Activated B cell treated with CpG ODN at 0.5 μM for 24 hours (primary cell): ENCODE measurements around the gene ZNF532. TPM values are rescaled to one million over a fixed set of nuclear protein-coding genes. Genes with fewer than 3 reads are reported as not detected.
A peak's percentile ranks its signal among the peaks of the same experiment; 100 is the strongest.

Source experiments
- ATAC-seq: fragments of 200-7000 bp; cut with Tn5 transposase; one replicate; pipeline ENCODE4 v1.10.0; 2021; ENCODE audit warnings: low read depth, mild to moderate bottlenecking, moderate library complexity
- CTCF ChIA-PET: fragments of 350-600 bp; sonication (Branson Sonifier 250); formaldehyde crosslinking; loops from one replicate; lab custom pipeline; 2021; ENCODE audit warnings: antibody characterized with exemption; lab: Charles Lee
- POLR2A ChIA-PET: fragments of 350-600 bp; sonication (Branson Sonifier 250); formaldehyde crosslinking; loops from one replicate; lab custom pipeline; 2021; ENCODE audit warnings: antibody characterized with exemption; lab: Charles Lee
- DNase-seq: peaks from one replicate; pipeline ENCODE4 v3.0.0; 2022
- H3K27ac Mint-ChIP-seq: one replicate; pipeline ENCODE4 v1.8.0; 2020; ENCODE audit warnings: mixed read lengths
- H3K27me3 Mint-ChIP-seq: one replicate; pipeline ENCODE4 v1.8.0; 2021; ENCODE audit warnings: mixed read lengths
- H3K36me3 Mint-ChIP-seq: one replicate; pipeline ENCODE4 v1.8.0; 2021; ENCODE audit warnings: low read depth, mixed read lengths
- H3K4me1 Mint-ChIP-seq: one replicate; pipeline ENCODE4 v1.8.0; 2021; ENCODE audit warnings: mixed read lengths
- H3K4me3 Mint-ChIP-seq: one replicate; pipeline ENCODE4 v1.8.0; 2020; ENCODE audit warnings: mild to moderate bottlenecking, mixed read lengths
- H3K9me3 Mint-ChIP-seq: one replicate; pipeline ENCODE4 v1.8.0; 2020; ENCODE audit warnings: mixed read lengths
- intact Hi-C: fragments of 100-400 bp; cut with micrococcal nuclease; formaldehyde crosslinking; loops from one replicate; pipeline ENCODE4 v1.15.1; 2024
- total RNA-seq: library from RNA; stranded (reverse); gene quantifications from 2 replicates; pipeline ENCODE4 v1.2.3, GENCODE V29; 2022
- TF ChIP-seq, protein P1 (sequence below): fragments of 200-600 bp; IDR thresholded peaks from one replicate; pipeline ENCODE4 v1.8.0; 2022; ENCODE audit warnings: antibody characterized with exemption, mild to moderate bottlenecking

ZNF532 gene
- total RNA-seq, 1 donor from 2014 or later, result 106 TPM

DNA sequence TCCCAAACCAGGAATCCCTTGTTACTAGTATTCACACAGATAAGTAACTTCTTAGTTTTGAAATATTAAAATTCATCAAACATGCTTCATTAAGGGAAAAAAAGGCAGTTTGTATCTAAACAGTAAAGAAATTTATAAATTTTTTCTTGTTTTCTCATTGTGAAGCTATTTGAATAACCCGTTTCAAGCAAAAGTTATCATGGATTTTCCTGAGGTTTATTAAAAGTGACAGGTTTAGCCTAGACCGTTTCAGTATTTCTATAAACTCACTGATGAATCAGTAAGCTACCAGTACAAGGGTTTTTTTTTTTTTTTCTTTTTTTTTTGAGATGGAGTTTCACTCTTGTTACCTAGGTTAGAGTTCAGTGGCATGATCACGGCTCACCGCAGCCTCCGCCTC is 20.0 kb downstream of the ZNF532 start:
- peaks cover 26% of the 10 kb centered on the region for H3K4me1 Mint-ChIP-seq
- H3K27me3 Mint-ChIP-seq, result no peaks in the 10 kb centered on the region
- CTCF ChIA-PET, result no interaction called here
- TF ChIP-seq, protein P1, sequence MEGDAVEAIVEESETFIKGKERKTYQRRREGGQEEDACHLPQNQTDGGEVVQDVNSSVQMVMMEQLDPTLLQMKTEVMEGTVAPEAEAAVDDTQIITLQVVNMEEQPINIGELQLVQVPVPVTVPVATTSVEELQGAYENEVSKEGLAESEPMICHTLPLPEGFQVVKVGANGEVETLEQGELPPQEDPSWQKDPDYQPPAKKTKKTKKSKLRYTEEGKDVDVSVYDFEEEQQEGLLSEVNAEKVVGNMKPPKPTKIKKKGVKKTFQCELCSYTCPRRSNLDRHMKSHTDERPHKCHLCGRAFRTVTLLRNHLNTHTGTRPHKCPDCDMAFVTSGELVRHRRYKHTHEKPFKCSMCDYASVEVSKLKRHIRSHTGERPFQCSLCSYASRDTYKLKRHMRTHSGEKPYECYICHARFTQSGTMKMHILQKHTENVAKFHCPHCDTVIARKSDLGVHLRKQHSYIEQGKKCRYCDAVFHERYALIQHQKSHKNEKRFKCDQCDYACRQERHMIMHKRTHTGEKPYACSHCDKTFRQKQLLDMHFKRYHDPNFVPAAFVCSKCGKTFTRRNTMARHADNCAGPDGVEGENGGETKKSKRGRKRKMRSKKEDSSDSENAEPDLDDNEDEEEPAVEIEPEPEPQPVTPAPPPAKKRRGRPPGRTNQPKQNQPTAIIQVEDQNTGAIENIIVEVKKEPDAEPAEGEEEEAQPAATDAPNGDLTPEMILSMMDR, result no peak
- H3K4me3 Mint-ChIP-seq, result no peak overlapping the region
- intact Hi-C loops, result no loop called here
- peaks cover 36% of the 10 kb centered on the region for H3K36me3 Mint-ChIP-seq
- H3K27ac Mint-ChIP-seq, result no peak overlapping the region
- POLR2A ChIA-PET, result interaction anchor here (0.7 kb wide), 1 partner anchor 11 kb away, joined by 13 read pairs; no protein-coding TSS in a partner anchor
- no peaks in the 10 kb centered on the region for H3K9me3 Mint-ChIP-seq
- ATAC-seq (no peak), DNase-seq (no peak)

DNA sequence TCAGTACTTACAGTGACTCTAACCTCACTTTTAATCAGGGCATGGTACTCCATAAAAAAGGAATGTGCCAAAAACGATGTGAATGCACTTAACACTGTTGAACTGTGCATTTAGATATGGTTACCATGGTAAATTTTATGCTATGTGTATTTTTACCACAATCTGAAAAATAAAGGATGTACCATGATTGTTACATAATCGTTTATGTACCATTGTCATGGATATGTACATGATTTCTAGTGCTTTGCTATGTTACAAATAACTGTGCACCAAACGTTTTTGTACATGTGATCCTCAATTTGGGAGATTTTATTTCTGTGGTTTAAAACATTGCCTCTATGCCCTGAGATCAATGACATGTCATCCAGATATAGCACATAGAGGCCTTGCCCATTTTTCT is 21.8 kb downstream of the ZNF532 start:
- no peak overlapping the region for H3K4me3 Mint-ChIP-seq
- intact Hi-C loops, result no loop called here
- H3K27me3 Mint-ChIP-seq, result no peaks in the 10 kb centered on the region
- H3K36me3 Mint-ChIP-seq, result peaks cover 30% of the 10 kb centered on the region
- peak overlapping the region; percentile 78 for H3K27ac Mint-ChIP-seq
- H3K9me3 Mint-ChIP-seq, result no peaks in the 10 kb centered on the region
- H3K4me1 Mint-ChIP-seq, result peaks cover 26% of the 10 kb centered on the region
- DNase-seq, result no peak
- ChIA-PET POLR2A (interaction anchor here (0.7 kb wide), 1 partner anchor 10 kb away, joined by 4 read pairs; no protein-coding TSS in a partner anchor), CTCF (no interaction called here)
- TF ChIP-seq, protein P1, result no peak
- no peak for ATAC-seq

GRCh38 chr18:58886864-58887612 is 22.4 kb downstream of the ZNF532 start:
- CTCF ChIA-PET, result no interaction called here
- intact Hi-C loops, result loop anchor here (1.0 kb wide), 1 partner anchor 9 kb away; no protein-coding TSS in a partner anchor
- TF ChIP-seq, protein P1, result no peak
- DNase-seq (no peak), ATAC-seq (peak; percentile 22)
- Mint-ChIP-seq H3K4me1 (peaks cover 32% of the 10 kb centered on the region), H3K36me3 (peaks cover 26% of the 10 kb centered on the region), H3K9me3 (no peaks in the 10 kb centered on the region), H3K27ac (peak overlapping the region; percentile 78), H3K4me3 (peak overlapping the region; percentile 62), H3K27me3 (no peaks in the 10 kb centered on the region)
- POLR2A ChIA-PET, result interaction anchor here (0.7 to 0.9 kb wide), 3 partner anchors 9 to 23 kb away, joined by 4 to 5 read pairs (median 4); no protein-coding TSS in a partner anchor

DNA sequence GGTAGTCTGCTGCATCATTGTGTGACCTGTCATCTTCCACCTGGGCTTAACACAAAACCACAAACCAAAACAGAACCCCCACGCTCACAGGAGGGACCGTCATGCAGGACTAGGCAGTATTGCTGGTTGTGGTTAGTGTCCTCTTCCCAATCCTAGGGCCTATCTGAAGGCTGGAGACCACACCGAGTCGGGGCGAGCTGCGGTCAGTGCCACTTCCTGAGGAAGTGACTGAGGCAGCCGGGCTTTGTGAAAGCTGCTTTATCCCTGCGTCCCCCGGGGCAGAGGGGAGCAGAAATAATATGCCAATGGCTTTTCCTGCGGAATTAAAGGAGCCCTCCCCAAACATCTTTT is 22.9 kb downstream of the ZNF532 start:
- TF ChIP-seq, protein P1, result no peak
- Mint-ChIP-seq H3K9me3 (no peaks in the 10 kb centered on the region), H3K4me3 (peak overlapping the region; percentile 62), H3K27ac (peak overlapping the region; percentile 78), H3K4me1 (peaks cover 37% of the 10 kb centered on the region), H3K27me3 (no peaks in the 10 kb centered on the region), H3K36me3 (peaks cover 26% of the 10 kb centered on the region)
- intact Hi-C loops, result loop anchor here (1.0 kb wide), 1 partner anchor 9 kb away; no protein-coding TSS in a partner anchor
- peak; percentile 83 for ATAC-seq
- CTCF ChIA-PET, result no interaction called here
- DNase-seq, result peak; percentile 30
- POLR2A ChIA-PET, result interaction anchor here (0.6 to 0.9 kb wide), 3 partner anchors 10 to 77 kb away, joined by 3 to 5 read pairs (median 4); no protein-coding TSS in a partner anchor

DNA sequence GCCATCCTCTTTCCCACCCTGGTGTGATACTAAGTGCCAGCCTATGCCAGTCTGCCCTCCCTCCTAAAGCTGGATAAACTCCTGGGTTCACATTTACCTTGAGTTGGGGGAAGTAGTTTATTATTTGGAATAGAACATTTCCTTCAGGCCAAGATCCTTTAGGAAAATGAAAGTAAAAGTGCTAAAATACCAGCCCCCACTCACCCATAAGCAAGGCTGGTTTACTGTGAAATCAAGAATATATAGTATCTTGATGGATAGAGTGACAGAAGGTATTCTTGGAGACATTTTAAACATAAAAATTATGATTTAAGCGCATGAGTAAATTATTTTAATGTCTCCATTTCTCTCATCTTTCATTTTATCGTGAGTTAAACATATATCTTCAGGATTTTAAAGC is 27.1 kb downstream of the ZNF532 start:
- peaks cover 17% of the 10 kb centered on the region for H3K36me3 Mint-ChIP-seq
- TF ChIP-seq, protein P1, result no peak
- no peaks in the 10 kb centered on the region for H3K27me3 Mint-ChIP-seq
- ATAC-seq (no peak), DNase-seq (no peak)
- peak overlapping the region; percentile 15 for H3K4me3 Mint-ChIP-seq
- no peak overlapping the region for H3K27ac Mint-ChIP-seq
- peaks cover 67% of the 10 kb centered on the region for H3K4me1 Mint-ChIP-seq
- POLR2A ChIA-PET, result interaction anchor here (0.6 kb wide), 1 partner anchor 66 kb away, joined by 3 read pairs; no protein-coding TSS in a partner anchor
- CTCF ChIA-PET, result no interaction called here
- H3K9me3 Mint-ChIP-seq, result peaks cover 3% of the 10 kb centered on the region
- intact Hi-C loops, result no loop called here
